ENCODE measurements around the gene ARMC12.
A peak's percentile ranks its signal among the peaks of the same experiment; 100 is the strongest.

DNA sequence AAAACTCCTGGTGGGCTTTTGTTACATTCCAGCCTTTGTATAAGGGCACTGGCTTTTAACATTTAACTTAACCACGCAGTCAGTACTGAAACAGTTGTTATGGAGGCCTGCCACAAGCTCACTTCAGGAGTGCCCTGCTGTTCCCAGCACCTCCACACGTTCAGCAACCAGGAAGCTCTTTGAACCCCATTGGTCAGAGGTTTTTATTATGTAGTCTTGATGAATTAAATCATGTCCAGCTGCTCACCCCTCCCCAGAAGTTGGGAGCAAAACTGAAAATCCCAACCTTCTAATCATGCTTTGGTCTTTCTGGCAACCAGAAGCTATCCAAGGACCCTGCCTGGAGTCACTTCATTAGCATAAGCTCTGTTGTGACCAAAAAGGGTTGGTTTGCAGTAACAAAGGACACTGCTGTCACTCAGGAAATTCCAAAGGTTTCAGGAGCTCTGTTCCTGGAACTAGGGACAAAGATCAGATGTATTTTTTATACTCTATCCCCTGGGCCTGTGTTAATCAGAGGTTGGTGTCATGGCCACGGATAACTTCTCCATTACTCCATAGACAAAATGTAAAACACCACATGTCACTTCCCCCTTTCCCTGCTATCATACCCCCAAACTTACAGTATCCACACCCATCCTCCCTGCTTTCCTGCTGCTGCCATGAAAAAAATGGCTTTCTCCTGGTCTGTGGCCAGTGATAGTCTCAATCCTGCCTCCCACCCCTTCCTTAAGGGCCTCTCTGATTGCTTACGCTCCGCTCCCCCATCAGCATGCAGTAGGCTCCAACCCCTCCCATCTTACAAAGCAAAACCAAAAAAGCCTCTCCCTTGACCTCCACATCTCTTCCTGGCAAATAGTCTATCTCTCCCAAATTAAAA is 3.1 kb downstream of the ARMC12 start:
- TF ChIP-seq CTCF (IDR thresholded peaks at IDR 0.05 in 4 of 5, conservative IDR thresholded peaks at IDR 0.05 in 1 of 5) (no peak), POLR2A (IDR thresholded peaks at IDR 0.05) (peak in 1 of 2 donors; percentile 20)

All from gastrocnemius medialis (tissue), 4 donors.